Measurements from ENCODE around the gene DERA.
"Not testable (repeated sequence)": the region's sequence is repeated elsewhere in the genome, so short reads cannot be mapped to it uniquely, and the experiment has no call there.

DERA gene

GRCh38 chr12:15910864-15911721, at the start of gene DERA:
Gene DERA, plus strand, starts transcription at chr12:15911332. Its CDS starts 52 bp downstream, at chr12:15911384.
- peak; percentile 24 to 35 for DNase-seq

GRCh38 chr12:15861404-15861803, 49.7 kb upstream of the DERA start:
- no peak for DNase-seq

GRCh38 chr12:15862840-15863239, 48.3 kb upstream of the DERA start:
- no peak for DNase-seq

GRCh38 chr12:15863372-15863771, 47.8 kb upstream of the DERA start:
- DNase-seq: no peak

GRCh38 chr12:15863984-15864383, 47.1 kb upstream of the DERA start:
- no peak for DNase-seq

GRCh38 chr12:15868186-15868585, 42.9 kb upstream of the DERA start:
- DNase-seq: no peak

- DNase-seq: no peak
Observed at GRCh38 chr12:15873556-15873955, 37.6 kb upstream of the DERA start.

GRCh38 chr12:15874556-15875145, 36.5 kb upstream of the DERA start:
- not testable (repeated sequence) for DNase-seq

GRCh38 chr12:15875863-15876262, 35.3 kb upstream of the DERA start:
- DNase-seq: no peak

- no peak for DNase-seq
Observed at GRCh38 chr12:15879413-15879812, 31.7 kb upstream of the DERA start.

GRCh38 chr12:15880721-15881120, 30.4 kb upstream of the DERA start:
- no peak for DNase-seq

GRCh38 chr12:15882118-15882971, 28.8 kb upstream of the DERA start, which contains the start of gene STRAP:
Gene STRAP, plus strand, starts transcription at chr12:15882387. Its CDS starts 321 bp downstream, at chr12:15882708.
- peak; percentile 94 to 95 for DNase-seq

- DNase-seq: no peak
Observed at GRCh38 chr12:15883536-15883935, 27.6 kb upstream of the DERA start.

- DNase-seq: no peak
Observed at GRCh38 chr12:15886372-15887042, 24.6 kb upstream of the DERA start.

- no peak for DNase-seq
Observed at GRCh38 chr12:15887043-15887817, 23.9 kb upstream of the DERA start.

- no peak for DNase-seq
Observed at GRCh38 chr12:15892645-15893259, 18.4 kb upstream of the DERA start.

GRCh38 chr12:15893260-15893659, 17.9 kb upstream of the DERA start:
- DNase-seq: no peak

GRCh38 chr12:15896867-15897266, 14.3 kb upstream of the DERA start:
- no peak for DNase-seq

- DNase-seq: no peak
Observed at GRCh38 chr12:15897433-15897832, 13.7 kb upstream of the DERA start.

- no peak for DNase-seq
Observed at GRCh38 chr12:15899282-15899870, 11.8 kb upstream of the DERA start.

- DNase-seq: no peak
Observed at GRCh38 chr12:15904378-15904920, 6.7 kb upstream of the DERA start.

Data from activated CD4-positive, alpha-beta T cell treated with anti-CD3 and anti-CD28 coated beads, Interleukin-2, amount 50 U/mL, for 4 hours (primary cell).